ENCODE measurements around the gene ITPK1.
"Not testable (repeated sequence)": the region's sequence is repeated elsewhere in the genome, so short reads cannot be mapped to it uniquely, and the experiment has no call there.

The ITPK1 gene

DNA sequence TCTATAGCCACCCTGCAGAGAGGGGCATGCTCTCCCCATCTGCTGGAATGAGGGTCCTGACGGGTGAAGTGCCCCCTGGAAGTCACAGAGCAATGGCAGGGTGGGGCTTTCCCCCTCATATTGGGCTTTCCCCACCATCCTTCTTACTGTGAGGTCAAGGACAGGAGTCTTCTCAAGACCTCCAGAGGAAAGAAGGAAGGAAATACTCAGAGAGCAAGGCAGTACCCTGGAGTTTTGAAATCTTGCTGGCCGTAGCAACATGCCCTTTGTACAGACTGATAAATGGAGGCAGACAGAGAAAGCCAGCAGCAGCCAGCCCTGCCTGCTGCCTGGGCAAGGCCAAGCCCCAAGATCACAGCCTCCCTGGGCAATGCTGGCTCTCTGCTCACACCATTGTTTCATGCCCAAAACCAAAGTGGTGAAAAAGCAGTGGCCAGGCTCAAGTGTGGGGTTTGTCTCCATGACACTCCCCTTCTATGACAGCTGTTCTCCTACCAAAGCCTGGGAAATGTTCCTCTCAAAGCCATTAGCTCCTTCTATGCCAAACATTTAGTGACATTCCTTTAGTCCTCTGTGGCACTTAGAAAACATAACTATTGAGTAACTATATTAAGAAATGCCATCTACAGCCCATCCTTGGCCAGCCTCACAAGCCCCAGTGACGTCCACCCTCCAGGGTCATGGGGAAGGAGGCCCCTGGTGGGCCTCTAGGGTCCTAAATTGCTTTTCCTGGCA, 13.2 kb upstream of the ITPK1 start:
- DNase-seq: no peak

DNA sequence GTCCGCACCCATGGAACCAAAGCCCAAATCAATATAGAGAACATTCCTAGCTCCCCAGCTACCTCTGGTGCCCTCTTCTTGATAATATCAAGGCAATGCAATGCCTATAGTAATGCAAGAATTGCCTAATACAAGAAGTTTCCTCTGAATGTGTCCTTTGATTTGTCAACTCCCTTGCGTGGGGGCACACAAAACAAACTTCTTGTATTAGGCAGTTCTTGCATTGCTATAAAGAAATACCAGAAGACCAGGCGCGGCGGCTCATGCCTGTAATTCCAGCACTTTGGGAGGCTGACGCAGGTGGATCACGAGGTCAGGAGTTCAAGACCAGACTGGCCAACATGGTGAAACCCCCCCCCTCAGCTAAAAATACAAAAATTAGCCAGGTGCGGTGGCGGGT, 10.4 kb upstream of the ITPK1 start:
- DNase-seq: no peak

DNA sequence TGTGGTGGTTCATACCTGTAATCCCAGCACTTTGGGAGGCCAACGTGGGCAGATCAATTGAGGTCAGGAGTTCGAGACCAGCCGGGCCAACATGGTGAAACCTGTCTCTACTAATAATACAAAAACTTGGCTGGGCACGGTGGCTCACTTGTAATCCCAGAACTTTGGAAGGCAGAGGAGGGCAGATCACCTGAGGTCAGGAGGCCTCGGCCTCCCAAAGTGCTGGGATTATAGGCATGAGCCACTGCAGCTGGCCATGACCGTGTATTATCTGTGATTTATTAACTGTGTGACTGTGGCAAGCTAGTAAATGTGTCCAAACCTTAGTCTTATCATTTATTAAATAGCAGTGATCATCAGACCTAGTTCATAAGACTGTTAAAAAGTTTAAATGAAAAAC, 7.1 kb upstream of the ITPK1 start:
- DNase-seq: no peak

DNA sequence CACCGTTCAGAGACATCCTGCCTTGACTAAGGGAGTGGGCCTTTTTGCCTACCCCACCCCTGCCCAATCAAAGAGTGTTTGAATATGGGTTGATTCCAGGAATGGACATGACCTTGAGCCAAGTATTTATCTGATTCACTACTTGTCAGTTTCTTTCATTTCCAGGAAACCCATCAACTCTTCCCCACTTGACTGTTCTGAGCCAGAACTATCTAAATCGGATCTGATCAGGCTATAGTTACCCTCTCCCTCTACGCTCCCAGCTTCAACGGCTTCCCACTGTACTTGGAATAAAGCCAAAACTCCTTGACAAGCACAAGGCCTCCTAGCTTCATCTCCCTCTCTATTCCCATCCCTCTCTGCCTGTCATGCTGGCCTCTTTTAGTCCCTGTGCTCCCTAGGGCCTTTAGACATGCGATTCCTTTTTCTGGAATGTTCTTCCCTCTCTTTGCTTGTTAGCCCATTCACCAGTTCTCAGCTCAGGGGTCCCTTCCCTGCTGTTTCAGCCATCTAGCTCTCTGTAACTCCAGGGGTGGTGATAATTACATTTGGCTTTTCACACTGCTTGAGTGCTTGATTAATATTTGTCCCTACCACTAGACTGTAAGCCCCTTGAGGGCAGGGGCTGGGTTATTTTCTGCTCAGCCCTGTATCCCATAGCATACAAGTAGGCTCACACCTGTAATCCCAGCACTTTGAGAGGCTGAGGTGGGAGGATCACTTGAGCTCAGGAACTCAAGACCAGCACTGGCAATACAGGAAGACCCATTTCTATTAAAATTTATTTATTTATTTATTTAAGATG, 5.5 kb upstream of the ITPK1 start:
- DNase-seq: no peak

DNA sequence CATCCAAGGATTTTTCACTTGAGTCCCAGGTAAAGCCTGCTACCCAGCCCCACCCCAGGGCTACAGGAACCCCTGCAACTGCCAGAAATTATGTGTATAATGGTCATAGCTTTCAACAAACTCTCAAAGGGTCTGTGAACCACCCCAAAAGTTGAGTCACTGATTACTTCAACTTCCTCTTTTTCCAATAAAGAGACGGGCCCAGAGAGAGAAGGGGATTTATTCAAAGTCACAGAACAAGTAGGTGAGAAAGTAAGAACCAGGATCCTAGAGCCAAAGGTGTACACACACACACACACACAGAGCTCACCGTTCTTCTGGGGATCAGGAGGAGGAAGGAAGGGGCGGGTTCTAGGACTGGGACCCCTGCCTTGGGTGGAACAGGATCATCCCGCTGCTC, 4.8 kb upstream of the ITPK1 start:
- DNase-seq: peak in 1 of 2 experiments; percentile 23

DNA sequence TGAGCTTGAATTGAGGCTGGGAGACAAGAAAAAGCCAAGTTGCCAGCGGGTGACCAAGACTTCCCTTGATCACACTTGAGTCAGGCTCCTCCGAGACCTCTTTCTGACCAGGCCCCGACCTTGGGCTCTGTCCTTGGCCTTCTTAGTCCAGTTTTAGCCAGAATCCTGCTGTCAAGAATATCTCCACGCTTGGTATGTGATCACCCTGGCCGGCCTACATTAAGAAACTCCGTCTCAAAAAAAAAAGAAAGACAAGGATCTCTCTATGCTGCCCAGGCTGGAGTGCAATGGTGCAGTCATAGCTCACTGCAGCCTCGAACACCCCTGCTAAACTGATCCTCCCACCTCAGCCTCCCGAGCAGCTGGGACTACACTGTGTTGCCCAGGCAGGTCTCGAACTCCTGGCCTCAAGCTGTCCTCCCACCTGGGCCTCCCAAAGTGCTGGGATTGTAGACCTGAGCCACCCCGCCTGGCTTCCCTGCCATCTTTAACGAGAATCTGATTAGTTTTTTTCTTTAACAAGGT, 1.0 kb upstream of the ITPK1 start:
- no peak for DNase-seq

DNA sequence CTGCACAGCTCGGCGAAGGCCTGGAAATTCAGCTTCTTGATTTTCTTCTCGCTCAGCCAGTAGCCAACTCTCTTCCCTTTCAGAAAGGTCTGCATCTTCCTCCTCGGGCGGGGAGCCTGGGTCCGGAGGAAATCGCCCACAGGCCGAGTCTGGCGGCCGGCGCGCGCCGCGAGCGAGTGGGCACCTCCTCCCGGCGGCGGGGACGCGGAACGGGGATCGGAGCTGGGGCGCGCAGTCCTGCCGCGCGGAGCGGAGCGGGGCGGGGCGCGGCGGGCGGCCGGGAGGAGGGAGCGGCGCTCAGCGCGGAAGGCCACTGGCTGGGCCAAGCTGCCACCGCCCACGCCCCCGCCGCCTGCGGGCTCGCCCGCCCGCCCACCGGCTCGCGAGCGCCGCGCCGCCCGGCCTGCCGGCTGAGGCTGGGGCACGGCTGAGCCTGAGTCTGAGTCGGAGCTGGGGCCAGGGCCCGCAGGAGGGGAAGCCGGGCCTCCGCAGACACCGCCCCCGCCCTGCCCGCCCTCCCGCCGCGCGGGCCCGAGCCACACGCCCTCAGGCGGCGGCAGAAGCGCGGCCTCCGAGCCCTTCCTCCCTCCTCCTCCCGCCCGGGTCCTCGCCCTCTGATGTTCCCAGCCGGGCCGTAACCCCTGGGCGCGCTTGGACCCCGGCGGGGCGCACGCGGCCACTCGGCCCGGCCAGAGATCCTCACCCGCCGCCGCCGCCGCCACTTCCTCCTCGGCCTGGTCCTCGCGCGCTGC, 480 bp downstream of the ITPK1 start:
- peak; percentile 72 to 78 for DNase-seq

DNA sequence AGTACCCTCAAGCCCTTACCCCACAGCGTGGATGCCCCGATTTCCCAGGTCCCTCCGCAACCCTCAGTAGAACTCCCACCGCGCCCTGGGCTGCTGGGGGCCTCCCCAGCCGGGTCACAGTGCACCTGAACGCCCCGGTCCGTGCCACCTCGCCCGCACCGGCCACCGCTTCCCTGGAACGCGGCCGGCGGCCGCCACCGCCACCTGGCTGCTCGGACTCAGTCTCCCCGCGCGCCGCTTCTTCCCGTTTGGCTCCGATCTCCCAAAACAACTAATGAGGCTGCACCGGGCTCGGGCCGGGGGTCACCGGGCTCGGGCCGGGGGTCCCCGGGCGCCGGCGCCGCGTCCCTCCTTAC, 1.0 kb downstream of the ITPK1 start:
- DNase-seq: no peak

DNA sequence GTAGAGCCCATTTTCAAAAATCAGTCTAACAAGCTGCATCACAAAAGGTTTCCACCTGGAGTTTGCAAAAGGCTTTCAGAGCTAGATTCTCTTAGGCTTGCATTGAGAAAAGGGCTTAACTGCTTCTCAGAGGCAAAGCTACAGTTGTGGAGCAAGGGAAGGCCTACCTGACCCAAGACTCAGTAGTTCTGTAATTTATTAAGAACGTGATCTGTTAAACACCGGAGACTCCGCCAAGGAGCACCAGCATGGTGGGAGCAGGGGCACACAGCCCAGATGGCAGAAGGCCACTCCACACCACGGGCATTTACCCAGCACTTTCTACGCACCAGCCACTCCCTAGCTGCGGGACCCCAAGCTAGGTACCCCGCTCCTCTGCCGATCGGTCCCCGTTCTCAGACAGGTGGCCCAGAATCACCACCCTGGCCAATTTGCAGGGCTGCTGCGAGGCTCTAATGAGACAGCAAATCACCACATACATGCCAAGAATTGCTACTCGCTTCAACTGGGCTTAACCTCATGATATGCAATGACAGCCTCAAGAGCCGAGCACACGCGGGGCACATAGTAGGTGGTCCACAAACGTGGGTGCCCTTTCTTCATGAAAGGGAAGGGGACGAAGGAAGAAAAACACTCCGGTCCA, 1.5 kb downstream of the ITPK1 start:
- DNase-seq: no peak

DNA sequence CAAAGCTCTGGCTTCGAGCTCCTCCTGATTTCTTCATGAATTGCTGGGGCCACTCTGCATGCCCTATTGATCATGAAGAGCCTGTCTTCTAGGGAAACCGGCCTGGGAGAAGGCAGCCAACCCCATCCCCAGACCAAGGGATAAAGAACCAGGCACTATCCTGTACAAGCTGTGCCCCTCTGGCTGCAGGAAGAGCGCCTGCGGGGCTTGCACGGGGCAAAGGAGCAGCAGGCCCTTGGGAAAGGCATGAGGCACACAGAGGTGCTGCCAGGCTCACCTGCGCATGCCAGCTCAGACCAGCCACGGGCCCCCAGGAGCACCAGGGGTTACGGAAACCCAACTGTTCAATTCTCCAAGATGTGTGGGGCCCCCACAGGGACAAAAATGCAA, 2.1 kb downstream of the ITPK1 start:
- DNase-seq: no peak

DNA sequence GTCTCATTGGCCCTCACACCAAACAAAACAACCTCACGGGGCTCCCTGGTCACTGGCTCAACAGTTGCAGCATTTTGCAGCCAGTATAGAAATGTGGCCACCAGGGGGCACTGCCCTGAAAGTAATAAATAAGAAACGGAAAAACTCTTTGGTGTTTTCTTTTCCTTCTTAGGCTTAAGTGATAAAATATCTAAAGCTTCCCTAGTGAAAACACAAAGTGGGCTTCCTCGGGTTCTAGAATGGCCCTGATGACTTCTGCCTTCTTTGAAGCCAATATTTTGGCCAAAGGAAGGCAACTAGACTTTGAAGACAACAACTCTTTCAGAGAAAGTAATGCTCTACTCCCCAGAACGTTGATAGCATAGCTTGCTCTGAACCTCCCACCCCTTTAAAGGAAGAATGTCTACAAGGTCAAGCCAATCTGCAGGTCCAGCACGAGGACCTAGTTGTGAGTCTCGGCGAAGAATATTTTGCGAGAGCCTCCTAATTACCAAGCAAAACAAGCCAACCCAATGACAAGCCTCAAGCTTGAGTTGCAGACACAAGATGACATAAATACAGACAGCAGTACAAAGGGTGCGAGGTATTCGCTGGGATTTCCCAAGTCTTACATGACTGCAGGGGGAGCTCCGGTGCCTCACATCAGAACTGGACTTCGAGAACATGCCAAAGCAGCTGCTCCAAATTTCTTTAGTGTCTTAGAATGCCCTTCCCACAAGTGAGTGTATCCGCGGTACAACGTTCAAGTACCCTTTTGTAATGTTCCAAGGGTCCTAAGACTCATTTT, 2.6 kb downstream of the ITPK1 start:
- DNase-seq: peak; percentile 69 to 73

DNA sequence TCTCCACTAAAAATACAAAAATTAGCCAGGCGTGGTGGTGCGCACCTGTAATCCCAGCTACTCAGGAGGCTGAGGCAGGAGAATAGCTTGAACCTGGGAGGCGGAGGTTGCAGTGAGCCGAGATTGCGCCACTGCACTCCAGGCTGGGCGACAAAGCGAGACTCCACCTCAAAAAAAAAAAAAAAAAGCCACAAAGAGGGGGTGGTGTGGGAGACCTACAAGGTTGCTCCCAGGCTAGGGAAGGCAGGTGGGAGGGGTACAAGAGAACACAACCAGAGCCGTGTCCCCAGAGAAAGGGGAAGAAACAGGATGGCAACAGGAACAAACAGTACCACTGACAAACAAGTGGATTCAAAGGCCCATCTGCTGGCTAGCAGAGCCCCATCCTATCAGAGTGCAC, 4.2 kb downstream of the ITPK1 start:
- DNase-seq: not testable (repeated sequence)

DNA sequence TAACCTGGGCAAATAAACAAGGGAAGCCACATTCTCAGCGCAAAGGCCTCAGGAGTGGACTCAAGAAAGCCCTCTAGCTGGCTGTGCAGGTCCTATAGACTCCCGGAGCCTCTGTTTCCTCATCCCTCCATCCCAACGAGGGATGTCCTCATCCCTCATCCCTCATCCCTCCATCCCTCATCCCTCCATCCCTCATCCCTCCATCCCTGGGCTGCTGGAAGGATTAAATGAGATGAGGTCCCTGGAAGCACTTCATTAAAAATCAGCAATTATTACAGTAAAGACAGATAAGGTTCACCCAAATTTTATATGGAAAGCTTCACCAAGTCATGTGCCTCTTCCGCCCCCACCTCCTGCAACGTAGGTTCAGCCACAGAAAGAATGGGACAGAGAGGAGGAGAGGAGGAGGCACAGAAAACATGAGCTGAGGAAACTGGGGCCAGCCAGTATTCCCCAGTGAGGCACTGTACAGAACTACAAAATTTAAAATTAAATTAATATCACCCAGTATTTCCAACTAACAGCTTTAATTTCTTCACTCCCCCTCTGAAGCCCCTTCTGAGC, 4.8 kb downstream of the ITPK1 start:
- DNase-seq: no peak

DNA sequence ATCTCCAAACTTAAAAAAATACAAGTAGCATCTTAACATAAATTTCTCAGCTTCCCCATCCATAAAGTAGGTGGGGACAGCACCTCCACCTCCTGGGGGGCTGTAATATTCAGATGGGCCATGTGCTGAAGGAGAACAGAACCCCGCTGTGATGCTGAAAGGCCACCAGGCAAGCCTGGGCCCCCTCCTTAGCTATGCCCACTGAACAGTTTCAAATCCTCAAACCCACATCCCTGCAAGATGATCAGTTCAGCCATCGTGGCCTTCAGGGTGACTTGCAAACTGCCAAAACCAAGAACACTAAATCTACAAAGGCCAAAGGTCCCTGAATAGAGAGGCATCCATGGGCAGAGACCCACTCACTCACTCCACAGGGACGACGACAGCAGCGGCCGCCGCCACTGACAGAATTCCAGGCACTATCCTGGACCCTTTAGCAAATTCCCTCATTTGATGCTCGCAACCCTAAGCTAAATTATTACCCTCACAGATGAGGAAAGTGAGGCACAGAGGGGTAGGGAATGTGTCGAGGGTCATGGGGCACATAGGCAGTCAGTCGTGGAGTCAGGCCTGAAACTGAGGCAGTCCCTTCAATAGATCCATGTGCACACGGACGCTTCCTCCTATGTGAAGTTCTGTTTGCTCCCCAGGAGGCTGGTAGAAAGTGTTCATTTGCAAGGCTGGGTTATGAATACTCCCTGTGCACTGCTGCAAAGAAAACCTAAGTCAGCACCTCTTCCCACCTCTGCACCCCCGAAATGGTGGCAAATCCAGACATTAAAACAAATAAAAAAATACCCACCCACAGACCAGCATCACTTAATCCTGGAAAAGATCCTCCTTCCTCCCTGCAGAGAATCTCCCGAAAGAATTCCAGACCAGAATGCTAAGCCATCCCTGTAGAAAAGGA, 5.9 kb downstream of the ITPK1 start:
- DNase-seq: no peak

DNA sequence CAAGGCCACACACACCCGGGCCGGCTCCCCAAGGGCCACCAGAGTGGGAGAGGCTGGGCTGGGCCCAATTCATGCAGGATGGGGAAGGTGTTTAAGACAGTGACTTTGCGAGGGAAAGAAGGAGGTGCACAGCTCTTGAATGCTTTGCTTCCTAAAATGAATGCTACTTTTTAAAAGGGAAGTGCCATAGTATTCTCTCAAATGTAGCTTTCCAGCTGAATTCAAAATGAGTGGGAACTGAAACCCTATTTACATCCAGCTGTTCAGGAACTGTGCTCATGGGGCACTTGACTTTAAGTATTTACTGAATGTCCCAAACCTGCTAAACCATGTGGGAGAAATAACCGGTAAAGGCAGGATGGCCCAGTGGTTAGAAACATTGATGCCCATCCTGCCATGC, 7.6 kb downstream of the ITPK1 start:
- DNase-seq: no peak

DNA sequence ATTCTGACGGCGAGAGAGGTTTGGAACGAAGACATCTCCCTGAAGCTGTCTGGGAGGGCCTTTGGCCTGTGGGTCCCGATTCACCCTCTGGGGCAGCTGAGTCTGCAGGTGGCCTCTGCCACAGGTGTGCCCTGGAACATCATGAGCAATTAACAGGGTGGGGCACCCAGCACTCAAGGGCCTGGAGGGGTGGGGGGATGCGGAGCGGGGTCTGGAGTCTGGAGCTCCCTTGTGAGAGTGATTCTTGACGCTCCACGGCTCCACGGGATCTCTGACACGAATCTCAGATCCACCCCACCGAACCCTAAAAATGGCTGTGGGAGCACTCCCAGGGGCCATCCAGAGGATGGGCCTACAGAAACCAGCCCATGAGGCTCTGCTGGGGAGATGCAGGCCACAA, 8.3 kb downstream of the ITPK1 start:
- no peak for DNase-seq

DNA sequence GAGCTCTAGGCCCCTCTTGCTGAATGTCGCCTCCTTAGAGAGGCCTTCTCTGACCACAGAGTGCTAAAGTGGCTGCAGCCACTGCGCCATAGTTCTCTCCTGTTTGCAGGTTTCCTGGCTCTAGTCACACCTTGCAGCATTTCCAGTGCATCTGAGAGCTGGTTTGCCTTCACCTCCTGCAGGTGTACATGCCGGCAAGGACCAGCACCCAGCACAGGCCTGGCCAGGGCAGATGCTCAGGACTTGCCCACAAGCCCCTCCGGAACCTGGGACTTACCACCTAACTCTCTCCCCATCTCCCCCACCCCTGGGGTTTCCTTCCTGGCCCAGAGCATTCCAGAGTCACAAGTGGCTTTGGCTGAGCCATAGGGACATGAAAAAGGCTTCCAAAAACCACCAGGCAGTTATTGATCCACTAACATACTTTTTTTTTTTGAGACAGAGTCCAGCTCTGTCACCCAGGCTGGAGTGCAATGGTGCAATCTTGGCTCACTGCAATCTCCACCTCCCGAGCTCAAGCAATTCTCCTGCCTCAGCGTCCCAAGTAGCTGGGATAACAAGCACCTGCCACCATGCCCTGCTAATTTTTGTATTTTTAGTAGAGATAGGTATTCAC, 9.1 kb downstream of the ITPK1 start:
- DNase-seq: no peak

DNA sequence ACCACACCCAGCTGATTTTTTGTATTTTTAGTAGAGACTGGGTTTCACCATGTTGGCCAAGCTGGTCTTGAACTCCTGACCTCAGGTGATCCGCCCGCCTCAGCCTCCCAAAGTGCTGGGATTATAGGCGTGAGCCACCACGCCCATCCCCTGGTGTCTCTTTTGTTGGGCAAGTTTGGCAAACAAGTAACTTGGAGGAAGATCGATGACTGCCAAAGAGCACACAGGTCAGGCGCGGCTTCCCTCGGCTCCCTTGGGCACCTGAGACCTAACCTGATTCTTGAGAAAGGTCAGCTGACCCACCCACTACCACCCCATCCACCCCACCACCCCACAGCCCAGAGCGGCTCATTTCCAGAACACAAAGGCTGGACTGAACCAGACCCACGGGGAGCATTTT, 9.9 kb downstream of the ITPK1 start:
- DNase-seq: not testable (repeated sequence)

DNA sequence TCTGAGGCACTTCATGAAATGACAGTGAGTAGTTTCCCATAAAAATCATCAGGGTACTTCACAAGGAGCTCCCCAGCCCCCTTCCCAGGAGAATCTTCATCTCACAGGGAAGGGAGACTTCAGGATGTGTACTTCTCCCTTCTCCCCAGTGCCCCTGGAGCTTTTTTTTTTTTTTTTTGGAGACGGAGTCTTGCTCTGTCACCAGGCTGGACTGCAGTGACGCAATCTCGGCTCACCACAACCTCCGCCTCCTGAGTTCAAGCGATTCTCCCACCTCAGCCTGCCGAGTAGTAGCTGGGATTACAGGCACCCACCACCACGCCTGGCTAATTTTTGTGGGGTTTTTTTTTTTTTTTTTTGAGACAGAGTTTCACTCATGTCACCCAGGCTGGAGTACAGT, 10.4 kb downstream of the ITPK1 start:
- DNase-seq: peak; percentile 39 to 46

DNA sequence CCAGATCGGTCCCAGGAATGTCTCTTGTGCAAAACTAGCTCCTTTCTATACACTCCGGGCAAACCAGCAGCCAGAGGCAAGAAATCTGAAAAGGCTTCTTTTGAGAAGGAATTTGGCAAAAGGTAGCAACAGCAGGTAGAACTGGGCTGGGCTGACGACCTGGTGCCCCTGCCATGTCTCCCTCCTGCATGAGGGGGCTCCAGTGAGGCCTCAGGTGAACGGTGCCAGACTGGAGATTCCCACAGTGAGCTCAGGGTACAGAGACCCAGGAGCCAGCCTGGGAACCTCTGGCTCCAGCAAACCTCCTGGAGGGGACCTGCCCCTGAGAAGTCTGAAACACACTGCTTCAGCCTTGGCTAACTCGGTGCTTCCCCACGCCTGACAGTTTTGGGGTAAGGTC, 10.8 kb downstream of the ITPK1 start:
- DNase-seq: no peak

All from AML-193 (cell line).